ENCODE measurements around the gene ZHX3.

- TF ChIP-seq ZFX (IDR thresholded peaks at IDR 0.05; ENCODE audit: borderline replicate concordance) (no peak), CTCF (IDR thresholded peaks at IDR 0.05) (no peak)
Observed at GRCh38 chr20:41364236-41364855, 46.8 kb upstream of the ZHX3 start.

Data from 22Rv1 (cell line).